Measurements from ENCODE around the gene STIP1.

GRCh38 chr11:64161037-64161436 lies 24.9 kb upstream of the STIP1 start:
- TF ChIP-seq CTCF (IDR thresholded peaks at IDR 0.05; ENCODE audit: low read depth, low read length, missing input control): no peak
- no peak for TF ChIP-seq TAF1 (conservative IDR thresholded peaks at IDR 0.05)
- TF ChIP-seq, protein P1, sequence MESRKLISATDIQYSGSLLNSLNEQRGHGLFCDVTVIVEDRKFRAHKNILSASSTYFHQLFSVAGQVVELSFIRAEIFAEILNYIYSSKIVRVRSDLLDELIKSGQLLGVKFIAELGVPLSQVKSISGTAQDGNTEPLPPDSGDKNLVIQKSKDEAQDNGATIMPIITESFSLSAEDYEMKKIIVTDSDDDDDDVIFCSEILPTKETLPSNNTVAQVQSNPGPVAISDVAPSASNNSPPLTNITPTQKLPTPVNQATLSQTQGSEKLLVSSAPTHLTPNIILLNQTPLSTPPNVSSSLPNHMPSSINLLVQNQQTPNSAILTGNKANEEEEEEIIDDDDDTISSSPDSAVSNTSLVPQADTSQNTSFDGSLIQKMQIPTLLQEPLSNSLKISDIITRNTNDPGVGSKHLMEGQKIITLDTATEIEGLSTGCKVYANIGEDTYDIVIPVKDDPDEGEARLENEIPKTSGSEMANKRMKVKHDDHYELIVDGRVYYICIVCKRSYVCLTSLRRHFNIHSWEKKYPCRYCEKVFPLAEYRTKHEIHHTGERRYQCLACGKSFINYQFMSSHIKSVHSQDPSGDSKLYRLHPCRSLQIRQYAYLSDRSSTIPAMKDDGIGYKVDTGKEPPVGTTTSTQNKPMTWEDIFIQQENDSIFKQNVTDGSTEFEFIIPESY (IDR thresholded peaks at IDR 0.05): no peak
- TF ChIP-seq SP1 (IDR thresholded peaks at IDR 0.05): no peak
- TF ChIP-seq JUND (IDR thresholded peaks at IDR 0.05): no peak
- no peak for TF ChIP-seq RAD21 (IDR thresholded peaks at IDR 0.05)

Measured in liver (tissue), 3 donors.